Tibial artery (tissue), 4 donors: ENCODE data around the gene STX16.
A peak's percentile ranks its signal among the peaks of the same experiment; 100 is the strongest.

Experiments
- DNase-seq, 2 donors: peaks; one replicate each; pipeline ENCODE4 v3.0.0-alpha.2; 2019
- H3K27ac ChIP-seq, 2 donors: fragments of 200-600 bp; sonication (generic) in 1 of 2; 1 replicate in 1 of 2; 2 replicates in 1 of 2; pipeline ENCODE4 v1.5.1; 2018 to 2019; ENCODE audit warnings: mild to moderate bottlenecking in 1 of 2
- H3K27me3 ChIP-seq, 2 donors: fragments of 200-600 bp; sonication (generic) in 1 of 2; one replicate each; pipeline versions ENCODE4 v1.5.1 to v1.6.0; 2016 to 2019
- H3K36me3 ChIP-seq, 3 donors: fragments of 200-600 bp; sonication (generic) in 2 of 3; one replicate each; pipeline ENCODE4 v1.5.1; 2016 to 2019; ENCODE audit warnings: mild to moderate bottlenecking in 2 of 3
- H3K4me1 ChIP-seq, 4 donors: fragments of 200-600 bp; sonication (generic) in 2 of 4; 1 replicate in 3 of 4; 2 replicates in 1 of 4; pipeline ENCODE4 v1.5.1; 2016 to 2019
- H3K4me3 ChIP-seq, 2 donors: fragments of 200-600 bp; sonication (generic) in 1 of 2; 1 replicate in 1 of 2; 2 replicates in 1 of 2; pipeline ENCODE4 v1.5.1; 2018 to 2019; ENCODE audit warnings: mild to moderate bottlenecking in 2 of 2
- H3K9me3 ChIP-seq, 3 donors: fragments of 200-600 bp; sonication (generic) in 1 of 3; one replicate each; pipeline ENCODE4 v1.5.1; 2016 to 2019
- CTCF ChIP-seq, 2 experiments: fragments of 200-600 bp in 1 of 2; fragments of 450-650 bp in 1 of 2; IDR thresholded peaks; one replicate each; pipeline ENCODE4 v1.5.1; 2017 to 2019; ENCODE audit warnings: antibody characterized with exemption in 2 of 2, mild to moderate bottlenecking in 1 of 2, moderate library complexity in 1 of 2
- intact Hi-C: fragments of 100-400 bp; cut with DNase I; formaldehyde crosslinking; loops from one replicate; pipeline ENCODE4 v1.15.0; 2023; ENCODE audit warnings: low total_unique reads

STX16 gene

DNA sequence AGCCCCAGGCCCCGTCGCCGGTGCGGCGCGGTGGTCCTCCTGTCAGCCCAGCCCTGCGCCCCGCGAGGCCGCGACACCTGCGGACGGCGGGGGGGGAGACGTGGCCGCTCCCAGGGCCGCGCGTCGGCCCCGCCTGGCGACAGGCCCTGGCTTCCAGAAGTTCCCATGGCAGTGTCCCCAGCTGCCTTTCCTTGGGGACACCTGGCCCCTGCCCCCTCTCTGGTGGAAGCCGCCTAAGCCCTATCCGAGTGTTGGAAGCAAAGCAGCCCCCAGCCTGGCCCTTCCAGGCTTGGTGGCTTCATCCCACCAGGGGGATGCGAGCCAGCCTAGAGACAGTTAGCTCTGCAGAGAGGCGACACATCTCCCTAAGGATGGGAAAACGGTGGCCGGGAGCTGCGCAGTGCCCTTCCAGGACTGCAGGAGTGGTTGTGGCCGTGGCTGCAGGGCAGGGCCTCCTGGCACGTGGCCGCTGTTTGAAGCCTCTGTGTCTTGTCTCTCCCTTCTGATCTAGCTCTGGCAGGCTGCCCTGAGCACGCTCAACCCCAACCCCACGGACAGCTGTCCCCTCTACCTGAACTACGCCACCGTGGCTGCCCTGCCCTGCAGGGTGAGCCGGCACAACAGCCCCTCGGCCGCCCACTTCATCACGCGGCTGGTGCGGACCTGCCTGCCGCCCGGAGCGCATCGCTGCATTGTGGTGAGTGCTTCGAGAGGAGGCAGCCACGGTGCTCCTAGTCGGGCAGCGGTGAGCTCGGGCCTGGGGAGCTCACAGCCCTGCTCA lies 42.3 kb downstream of the STX16 start:
- intact Hi-C loops, result loop anchor here (10.0 kb wide), 1 partner anchor 389 kb away; the partner anchor contains the start of gene RAB22A
- no peaks in the 10 kb centered on the region for H3K27me3 ChIP-seq
- H3K27ac ChIP-seq, result peak overlapping the region; percentile 64 to 90
- no peaks in the 10 kb centered on the region for H3K9me3 ChIP-seq
- H3K4me3 ChIP-seq, result peak overlapping the region; percentile 55 to 70
- TF ChIP-seq CTCF (IDR thresholded peaks at IDR 0.05), result no peak
- peaks cover 23 to 33% (median 33%) of the 10 kb centered on the region in 3 donors for H3K36me3 ChIP-seq
- H3K4me1 ChIP-seq, result peaks cover 0 to 42% (median 23%) of the 10 kb centered on the region in 4 donors
- DNase-seq, result peak in 1 of 2 donors; percentile 68

GRCh38 chr20:58694241-58695083 lies 43.4 kb downstream of the STX16 start:
- peak in 1 of 2 donors; percentile 64 for DNase-seq
- Histone ChIP-seq H3K4me3 (no peak overlapping the region), H3K36me3 (peaks cover 33 to 43% (median 43%) of the 10 kb centered on the region in 3 donors), H3K27me3 (no peaks in the 10 kb centered on the region), H3K9me3 (no peaks in the 10 kb centered on the region), H3K4me1 (peaks cover 0 to 42% (median 23%) of the 10 kb centered on the region in 4 donors), H3K27ac (no peak overlapping the region)
- intact Hi-C loops, result loop anchor here (10.0 kb wide), 1 partner anchor 390 kb away; the partner anchor contains the start of gene RAB22A
- no peak for TF ChIP-seq CTCF (IDR thresholded peaks at IDR 0.05)

GRCh38 chr20:58695084-58695722 lies 44.1 kb downstream of the STX16 start:
- intact Hi-C loops, result loop anchor here (10.0 kb wide), 1 partner anchor 390 kb away; the partner anchor contains the start of gene RAB22A
- Histone ChIP-seq H3K27ac (no peak overlapping the region), H3K27me3 (no peaks in the 10 kb centered on the region), H3K4me1 (peaks cover 0 to 39% (median 23%) of the 10 kb centered on the region in 4 donors), H3K36me3 (peaks cover 39 to 51% (median 51%) of the 10 kb centered on the region in 3 donors), H3K9me3 (no peaks in the 10 kb centered on the region), H3K4me3 (no peak overlapping the region)
- DNase-seq, result peak in 1 of 2 donors; percentile 48
- TF ChIP-seq CTCF (IDR thresholded peaks at IDR 0.05), result no peak

- Histone ChIP-seq H3K27me3 (no peaks in the 10 kb centered on the region), H3K9me3 (no peaks in the 10 kb centered on the region), H3K4me1 (peaks cover 0 to 31% (median 20%) of the 10 kb centered on the region in 4 donors), H3K36me3 (peaks cover 39 to 58% (median 54%) of the 10 kb centered on the region in 3 donors), H3K27ac (no peak overlapping the region), H3K4me3 (no peak overlapping the region)
- TF ChIP-seq CTCF (IDR thresholded peaks at IDR 0.05), result no peak
- intact Hi-C loops, result loop anchor here (10.0 kb wide), 1 partner anchor 391 kb away; the partner anchor contains the start of gene RAB22A
- peak in 1 of 2 donors; percentile 54 for DNase-seq
Observed at GRCh38 chr20:58695895-58696375, 44.9 kb downstream of the STX16 start.
